ENCODE results near the gene ARFIP1. TPM values are rescaled to one million over a fixed set of nuclear protein-coding genes. Genes with fewer than 3 reads are reported as not detected.
A peak's percentile ranks its signal among the peaks of the same experiment; 100 is the strongest.
"Not testable (repeated sequence)": the region's sequence is repeated elsewhere in the genome, so short reads cannot be mapped to it uniquely, and the experiment has no call there.

ARFIP1 gene
- total RNA-seq, 1 donor = 55.5 TPM

GRCh38 chr4:152885185-152885584 is 105.4 kb downstream of the ARFIP1 start:
- TF ChIP-seq CTCF (IDR thresholded peaks at IDR 0.05; ENCODE audit: insufficient read depth, low read length) = no peak
- H3K4me3 ChIP-seq (ENCODE audit: low read depth, low read length) = no peak overlapping the region
- DNase-seq (ENCODE audit: low read depth) = no peak

- no peak for DNase-seq (ENCODE audit: low read depth)
- H3K4me3 ChIP-seq (ENCODE audit: low read depth, low read length) = no peak overlapping the region
- TF ChIP-seq CTCF (IDR thresholded peaks at IDR 0.05; ENCODE audit: insufficient read depth, low read length) = no peak
Observed at GRCh38 chr4:152886201-152886600, 106.4 kb downstream of the ARFIP1 start.

- no peak for DNase-seq (ENCODE audit: low read depth)
- H3K4me3 ChIP-seq (ENCODE audit: low read depth, low read length) = no peak overlapping the region
- no peak for TF ChIP-seq CTCF (IDR thresholded peaks at IDR 0.05; ENCODE audit: insufficient read depth, low read length)
Observed at GRCh38 chr4:152887981-152888380, 108.2 kb downstream of the ARFIP1 start.

- no peak for TF ChIP-seq CTCF (IDR thresholded peaks at IDR 0.05; ENCODE audit: insufficient read depth, low read length)
- DNase-seq (ENCODE audit: low read depth) = no peak
- H3K4me3 ChIP-seq (ENCODE audit: low read depth, low read length) = no peak overlapping the region
Observed at GRCh38 chr4:152892974-152893373, 113.2 kb downstream of the ARFIP1 start.

GRCh38 chr4:152894673-152895072 is 114.9 kb downstream of the ARFIP1 start:
- no peak overlapping the region for H3K4me3 ChIP-seq (ENCODE audit: low read depth, low read length)
- TF ChIP-seq CTCF (IDR thresholded peaks at IDR 0.05; ENCODE audit: insufficient read depth, low read length) = no peak
- peak; percentile 75 for DNase-seq (ENCODE audit: low read depth)

- no peak overlapping the region for H3K4me3 ChIP-seq (ENCODE audit: low read depth, low read length)
- no peak for TF ChIP-seq CTCF (IDR thresholded peaks at IDR 0.05; ENCODE audit: insufficient read depth, low read length)
- peak; percentile 15 for DNase-seq (ENCODE audit: low read depth)
Observed at GRCh38 chr4:152896811-152897210, 117.1 kb downstream of the ARFIP1 start.

- not testable (repeated sequence) for H3K4me3 ChIP-seq (ENCODE audit: low read depth, low read length); DNase-seq (ENCODE audit: low read depth)
Observed at GRCh38 chr4:152898133-152898532, 118.4 kb downstream of the ARFIP1 start.

All from fibroblast of the aortic adventitia (primary cell).